GM18517 (cell line): Measurements from ENCODE around the gene KHDC4.

ENCODE experiments used
- ATAC-seq: cut with Tn5 transposase; IDR thresholded peaks from one replicate; pipeline ENCODE4 v1.9.1; 2021; ENCODE audit warnings: mild to moderate bottlenecking, moderate library complexity; ENCODE audit not compliant: unreplicated experiment

KHDC4 gene

DNA sequence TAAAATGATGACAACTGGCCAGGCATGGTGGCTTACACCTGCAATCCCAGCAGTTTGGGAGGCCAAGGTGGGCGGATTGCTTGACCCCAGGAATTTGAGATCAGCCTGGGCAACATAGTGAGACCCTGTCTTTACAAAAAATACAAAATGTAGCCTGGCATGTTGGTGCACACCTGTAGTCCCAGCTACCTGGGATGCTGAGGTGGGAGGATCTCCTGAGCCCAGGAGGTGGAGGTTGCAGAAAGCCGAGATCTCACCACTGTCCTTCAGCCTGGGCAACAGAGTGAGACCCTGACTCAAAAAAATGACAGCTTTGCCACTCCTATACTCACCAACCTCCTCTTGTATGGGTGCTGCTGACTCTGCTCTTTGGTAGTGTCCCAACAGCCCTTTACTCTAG lies 56.3 kb downstream of the KHDC4 start:
- ATAC-seq, result no peak

DNA sequence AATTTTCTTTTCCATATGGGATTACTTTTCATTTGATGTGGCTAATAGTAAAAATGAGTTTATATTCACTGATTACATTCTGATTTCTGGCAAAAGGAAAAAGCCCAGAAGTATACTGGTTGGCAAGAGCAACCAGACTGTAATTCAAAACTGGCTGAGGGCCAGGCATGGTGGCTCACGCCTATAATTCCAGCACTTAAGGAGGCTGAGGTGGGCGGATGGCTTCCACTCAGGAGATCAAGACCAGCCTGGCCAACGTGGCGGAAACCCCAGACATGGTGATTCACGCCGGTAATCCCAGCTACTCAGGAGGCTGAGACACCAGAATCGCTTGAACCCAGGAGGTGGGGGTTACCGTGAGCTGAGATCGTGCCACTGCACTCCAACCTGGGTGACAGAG lies 60.4 kb downstream of the KHDC4 start:
- ATAC-seq, result no peak

DNA sequence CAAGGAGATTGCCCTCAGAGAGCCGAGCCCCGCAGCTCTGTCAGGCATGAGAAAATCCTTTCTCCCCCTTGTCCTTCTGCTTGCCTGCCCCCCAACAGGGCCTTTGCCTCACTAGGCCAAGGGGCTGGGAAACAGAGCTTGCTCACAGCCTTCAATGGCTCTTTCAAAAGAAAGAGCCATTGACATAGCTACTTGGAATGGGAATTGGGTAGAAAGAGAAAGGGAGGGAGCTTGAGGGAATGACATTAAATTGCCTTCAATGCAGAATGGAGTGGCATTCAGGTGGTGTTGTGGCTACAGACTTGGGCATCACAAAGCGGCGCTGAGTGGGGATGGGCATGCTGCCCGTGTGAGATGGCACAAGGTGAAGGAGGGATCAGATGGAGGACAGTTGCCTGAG lies 61.7 kb downstream of the KHDC4 start:
- no peak for ATAC-seq

DNA sequence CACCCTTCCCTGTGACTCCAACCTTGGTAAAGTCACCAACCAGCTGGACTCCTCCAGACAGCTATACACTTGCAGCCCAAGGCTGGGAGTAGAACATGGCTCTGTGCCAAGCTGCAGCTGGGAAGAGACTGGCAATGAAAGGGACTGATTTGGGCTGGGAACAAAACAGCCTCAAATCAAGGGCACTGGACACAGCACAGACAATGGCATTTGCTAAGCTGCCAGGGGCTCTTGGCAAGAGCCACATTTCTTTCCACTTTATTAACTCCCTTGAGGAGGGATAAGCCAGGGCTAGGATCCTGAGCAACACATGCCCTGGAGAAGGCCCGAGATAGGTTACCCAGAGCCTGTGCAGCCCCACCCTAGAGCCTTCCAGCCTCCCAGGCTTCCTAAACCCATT lies 62.8 kb downstream of the KHDC4 start:
- no peak for ATAC-seq

DNA sequence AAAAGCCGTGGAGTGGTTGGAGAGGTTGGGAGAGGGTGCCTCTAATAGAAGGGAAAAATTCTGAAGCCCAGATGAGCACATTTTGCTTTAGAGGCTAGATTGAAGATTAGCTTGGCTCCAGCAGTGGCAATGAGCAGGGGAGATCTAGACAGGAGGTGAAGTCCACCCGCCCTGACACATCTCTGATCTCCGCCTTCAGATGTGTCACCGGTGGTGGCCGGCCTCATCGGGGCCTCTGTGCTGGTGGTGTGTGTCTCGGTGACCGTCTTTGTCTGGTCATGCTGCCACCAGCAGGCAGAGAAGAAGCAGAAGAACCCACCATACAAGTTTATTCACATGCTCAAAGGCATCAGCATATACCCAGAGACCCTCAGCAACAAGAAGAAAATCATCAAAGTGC lies 66.4 kb downstream of the KHDC4 start:
- ATAC-seq, result no peak

DNA sequence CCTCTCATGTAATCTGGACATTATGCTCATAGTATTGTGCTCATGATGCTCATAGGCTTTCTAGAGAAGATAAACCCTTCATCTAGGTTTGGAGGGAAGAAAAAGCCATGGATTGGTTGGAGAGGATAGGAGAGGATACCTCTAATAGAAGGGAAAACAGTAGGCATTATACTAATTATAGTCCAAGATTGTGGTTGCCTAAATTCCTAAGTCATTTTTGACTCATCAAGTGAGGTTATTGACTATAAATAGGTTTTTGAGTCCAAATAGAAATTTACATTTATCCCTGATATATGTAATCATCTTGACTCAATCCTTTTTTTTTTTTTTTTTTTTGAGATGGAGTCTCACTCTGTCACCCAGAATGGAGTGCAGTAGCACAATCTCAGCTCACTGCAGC lies 69.8 kb downstream of the KHDC4 start:
- no peak for ATAC-seq
